Adrenal gland (tissue), 5 donors: ENCODE results near the gene PPP2R1A.

Experiments used
- CTCF ChIP-seq, 6 experiments: fragments of 450-650 bp in 4 of 6; fragments of 200-600 bp in 2 of 6; sonication (generic) in 1 of 6; IDR thresholded peaks; 1 replicate in 5 of 6; 2 replicates in 1 of 6; pipeline versions ENCODE4 v1.5.1 to v1.8.0; 2016 to 2021; ENCODE audit warnings: antibody characterized with exemption in 6 of 6, mild to moderate bottlenecking in 2 of 6, moderate library complexity in 1 of 6
- POLR2A ChIP-seq, 2 donors: fragments of 450-650 bp; IDR thresholded peaks; one replicate each; pipeline ENCODE4 v1.6.1; 2017; ENCODE audit warnings: antibody characterized with exemption in 2 of 2, mild to moderate bottlenecking in 2 of 2, moderate library complexity in 1 of 2
- donor health status: DM: no; HTN: no; CAD: no.

DNA sequence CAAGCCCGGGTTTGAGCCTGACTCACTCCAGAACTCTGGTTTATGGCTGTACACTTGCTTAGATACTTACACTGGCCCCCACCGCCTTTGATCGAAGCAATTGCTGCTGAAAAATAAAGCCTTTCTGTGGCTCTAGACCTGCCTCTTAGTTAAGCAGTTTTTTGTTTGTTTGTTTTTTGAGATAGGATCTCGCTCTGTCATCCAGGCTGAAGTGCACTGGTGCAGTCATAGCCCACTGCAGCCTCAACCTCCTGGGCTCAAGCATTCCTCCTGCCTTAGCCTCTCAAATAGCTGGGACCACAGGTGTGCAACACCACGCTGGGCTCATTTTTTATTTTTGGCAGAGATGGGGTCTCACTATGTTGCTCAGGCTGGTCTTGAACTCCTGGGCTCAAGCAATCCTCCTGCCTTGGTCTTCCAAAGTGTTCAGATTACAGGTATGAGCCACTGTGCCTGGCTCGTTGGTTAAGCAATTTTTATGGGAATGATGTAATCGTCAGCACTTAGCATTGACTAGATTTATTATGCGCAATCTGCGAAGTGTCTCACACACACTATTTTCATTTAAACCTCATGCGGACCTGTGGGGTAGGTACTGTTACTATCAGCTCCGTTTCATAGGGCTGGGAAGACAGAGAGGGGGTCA lies 22.2 kb downstream of the PPP2R1A start:
- no peak for TF ChIP-seq CTCF (IDR thresholded peaks at IDR 0.05)
- no peak for TF ChIP-seq POLR2A (IDR thresholded peaks at IDR 0.05)
